GM12865 (cell line): ENCODE data around the gene C19orf81.

Experiments
- DNase-seq: peaks from one replicate; pipeline ENCODE4 v3.0.0; 2010; ENCODE audit warnings: low read depth
- H3K4me3 ChIP-seq: 2 replicates; pipeline ENCODE4 v1.5.1; 2011; ENCODE audit warnings: mild to moderate bottlenecking, low read depth, low read length, control low read depth
- CTCF ChIP-seq: IDR thresholded peaks from 2 replicates; pipeline ENCODE4 v1.5.1; 2011; ENCODE audit warnings: low read length, control low read depth, low read depth, inconsistent platforms; ENCODE audit not compliant: insufficient read depth; ENCODE audit errors: missing control alignments

C19orf81 gene

GRCh38 chr19:50633973-50634372 is 15.3 kb upstream of the C19orf81 start:
- TF ChIP-seq CTCF, result no peak
- H3K4me3 ChIP-seq, result no peak overlapping the region
- no peak for DNase-seq

GRCh38 chr19:50636317-50637085 is 12.7 kb upstream of the C19orf81 start:
- no peak overlapping the region for H3K4me3 ChIP-seq
- no peak for TF ChIP-seq CTCF
- no peak for DNase-seq

- DNase-seq, result no peak
- no peak for TF ChIP-seq CTCF
- no peak overlapping the region for H3K4me3 ChIP-seq
Observed at GRCh38 chr19:50638600-50638999, 10.6 kb upstream of the C19orf81 start.

- TF ChIP-seq CTCF, result no peak
- no peak within 1 kb of the TSS for H3K4me3 ChIP-seq
- DNase-seq, result peak; percentile 5
Observed at GRCh38 chr19:50639121-50640112, 9.8 kb upstream of the C19orf81 start, which contains the start of gene SYT3. TSS of gene SYT3 (minus strand) at chr19:50639881. CDS start at chr19:50637411, 2,470 bp downstream.

- no peak overlapping the region for H3K4me3 ChIP-seq
- no peak for TF ChIP-seq CTCF
- DNase-seq, result no peak
Observed at GRCh38 chr19:50640368-50640767, 8.9 kb upstream of the C19orf81 start.

GRCh38 chr19:50644315-50644915 is 4.8 kb upstream of the C19orf81 start:
- DNase-seq, result no peak
- no peak overlapping the region for H3K4me3 ChIP-seq
- no peak for TF ChIP-seq CTCF
